Astrocyte (in vitro differentiated cells and primary cell): ENCODE measurements around the gene RCVRN.

Experiments
- EZH2 ChIP-seq: IDR thresholded peaks from 2 replicates; pipeline ENCODE4 v1.6.1; 2012; ENCODE audit warnings: mild to moderate bottlenecking, low read length, inconsistent platforms; ENCODE audit not compliant: insufficient read depth
- TF ChIP-seq, protein P1 (sequence below): IDR thresholded peaks from 2 replicates; pipeline ENCODE4 v1.5.1; 2011; ENCODE audit warnings: low read depth, mild to moderate bottlenecking, inconsistent platforms, low read length, moderate library complexity; ENCODE audit not compliant: insufficient read depth

GRCh38 chr17:9860851-9861250, 44.2 kb downstream of the RCVRN start:
- TF ChIP-seq, protein P1, sequence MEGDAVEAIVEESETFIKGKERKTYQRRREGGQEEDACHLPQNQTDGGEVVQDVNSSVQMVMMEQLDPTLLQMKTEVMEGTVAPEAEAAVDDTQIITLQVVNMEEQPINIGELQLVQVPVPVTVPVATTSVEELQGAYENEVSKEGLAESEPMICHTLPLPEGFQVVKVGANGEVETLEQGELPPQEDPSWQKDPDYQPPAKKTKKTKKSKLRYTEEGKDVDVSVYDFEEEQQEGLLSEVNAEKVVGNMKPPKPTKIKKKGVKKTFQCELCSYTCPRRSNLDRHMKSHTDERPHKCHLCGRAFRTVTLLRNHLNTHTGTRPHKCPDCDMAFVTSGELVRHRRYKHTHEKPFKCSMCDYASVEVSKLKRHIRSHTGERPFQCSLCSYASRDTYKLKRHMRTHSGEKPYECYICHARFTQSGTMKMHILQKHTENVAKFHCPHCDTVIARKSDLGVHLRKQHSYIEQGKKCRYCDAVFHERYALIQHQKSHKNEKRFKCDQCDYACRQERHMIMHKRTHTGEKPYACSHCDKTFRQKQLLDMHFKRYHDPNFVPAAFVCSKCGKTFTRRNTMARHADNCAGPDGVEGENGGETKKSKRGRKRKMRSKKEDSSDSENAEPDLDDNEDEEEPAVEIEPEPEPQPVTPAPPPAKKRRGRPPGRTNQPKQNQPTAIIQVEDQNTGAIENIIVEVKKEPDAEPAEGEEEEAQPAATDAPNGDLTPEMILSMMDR, result no peak
- no peak for TF ChIP-seq EZH2
